Activated CD4-positive, alpha-beta T cell treated with anti-CD3 and anti-CD28 coated beads for 36 hours (primary cell): ENCODE measurements around the gene HIVEP3. TPM values are rescaled to one million over a fixed set of nuclear protein-coding genes. Genes with fewer than 3 reads are reported as not detected.
"Not testable (repeated sequence)": the region's sequence is repeated elsewhere in the genome, so short reads cannot be mapped to it uniquely, and the experiment has no call there.

Experiments
- ATAC-seq: fragments of 200-7000 bp; cut with Tn5 transposase; one replicate; pipeline ENCODE4 v1.10.0; 2021; ENCODE audit warnings: mild to moderate bottlenecking, moderate library complexity
- CTCF ChIA-PET: fragments of 350-600 bp; sonication (Branson Sonifier 250); formaldehyde crosslinking; loops from one replicate; lab custom pipeline; 2021; ENCODE audit warnings: antibody characterized with exemption; lab: Charles Lee
- POLR2A ChIA-PET: fragments of 350-600 bp; sonication (Branson Sonifier 250); formaldehyde crosslinking; loops from one replicate; lab custom pipeline; 2021; ENCODE audit warnings: antibody characterized with exemption, inconsistent platforms; lab: Charles Lee
- DNase-seq: peaks from one replicate; pipeline ENCODE4 v3.0.0-alpha.2; 2020
- H3K27ac Mint-ChIP-seq: one replicate; pipeline ENCODE4 v1.8.0; 2021; ENCODE audit warnings: mixed read lengths
- H3K27me3 Mint-ChIP-seq: one replicate; pipeline ENCODE4 v1.8.0; 2021; ENCODE audit warnings: mixed read lengths
- H3K36me3 Mint-ChIP-seq: one replicate; pipeline ENCODE4 v1.8.0; 2021; ENCODE audit warnings: low read depth, mixed read lengths
- H3K4me1 Mint-ChIP-seq: one replicate; pipeline ENCODE4 v1.8.0; 2021; ENCODE audit warnings: mixed read lengths
- H3K4me3 Mint-ChIP-seq: one replicate; pipeline ENCODE4 v1.8.0; 2021; ENCODE audit warnings: mild to moderate bottlenecking, moderate library complexity, mixed read lengths
- H3K9me3 Mint-ChIP-seq: one replicate; pipeline ENCODE4 v1.8.0; 2021; ENCODE audit warnings: low read depth, mixed read lengths
- intact Hi-C, 2 experiments: fragments of 100-400 bp; cut with DNase I in 1 of 2; cut with micrococcal nuclease in 1 of 2; formaldehyde crosslinking; loops; one replicate each; pipeline versions ENCODE4 v1.14.2 to v1.15.1; 2022 to 2024; cut with DNase I, micrococcal nuclease
- total RNA-seq, 2 experiments: library from RNA; stranded (reverse); gene quantifications; one replicate each; pipeline ENCODE4 v1.2.3, GENCODE V29; 2021

HIVEP3 gene
- total RNA-seq, 2 experiments from 2014 or later = 29.4 to 39.6 TPM

DNA sequence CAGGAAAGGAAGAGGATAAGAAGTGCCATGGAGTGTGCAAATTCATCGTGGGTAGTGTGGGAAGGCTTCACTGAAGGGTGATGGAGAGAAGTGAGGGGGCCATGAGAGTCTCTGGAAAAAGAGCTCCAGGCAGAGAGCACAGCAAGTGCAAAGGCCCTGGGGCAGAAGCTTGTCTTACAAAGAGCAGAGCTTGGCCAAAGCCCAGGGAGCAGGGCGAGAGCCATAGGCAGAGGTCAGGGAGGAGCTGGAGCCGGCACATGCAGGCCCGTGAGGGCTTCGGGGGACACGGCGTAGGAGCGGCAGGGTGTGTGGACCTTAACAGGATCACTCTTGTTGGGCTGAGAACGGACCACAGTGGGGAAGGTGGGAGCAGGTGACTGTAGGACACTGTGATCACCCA, 350.5 kb downstream of the HIVEP3 start:
- DNase-seq (no peak), ATAC-seq (no peak)
- ChIA-PET CTCF (interaction anchor here (0.6 kb wide), 2 partner anchors 91 to 291 kb away, joined by 4 read pairs; no protein-coding TSS in a partner anchor), POLR2A (no interaction called here)
- Mint-ChIP-seq H3K27ac (no peak overlapping the region), H3K9me3 (no peaks in the 10 kb centered on the region), H3K4me1 (peaks cover 12% of the 10 kb centered on the region), H3K27me3 (no peaks in the 10 kb centered on the region), H3K4me3 (no peak overlapping the region), H3K36me3 (peaks cover 79% of the 10 kb centered on the region)
- intact Hi-C loops = no loop called here

DNA sequence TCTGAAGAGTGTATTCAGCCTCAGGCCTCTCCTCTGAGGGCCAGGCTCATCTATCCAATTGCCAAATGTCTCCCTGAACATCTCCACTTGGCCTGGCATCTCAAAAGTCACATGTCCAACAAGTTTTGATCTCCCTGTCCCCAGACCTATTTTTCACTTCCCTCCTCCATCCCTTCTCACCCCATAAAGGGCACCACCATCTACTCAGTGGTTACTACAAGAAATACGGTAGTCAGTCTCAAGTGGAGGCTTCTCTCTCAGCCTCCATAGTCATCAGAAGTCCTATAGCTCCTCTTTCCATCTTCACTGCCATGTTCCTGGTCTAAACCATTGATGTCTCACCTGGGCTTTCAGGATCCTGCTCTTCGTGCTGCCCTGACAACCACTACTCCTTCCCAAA, 351.8 kb downstream of the HIVEP3 start:
- Mint-ChIP-seq H3K4me3 (no peak overlapping the region), H3K36me3 (peaks cover 70% of the 10 kb centered on the region), H3K27ac (no peak overlapping the region), H3K9me3 (no peaks in the 10 kb centered on the region), H3K27me3 (no peaks in the 10 kb centered on the region), H3K4me1 (peaks cover 10% of the 10 kb centered on the region)
- ATAC-seq (no peak), DNase-seq (no peak)
- ChIA-PET CTCF (no interaction called here), POLR2A (interaction anchor here (0.7 kb wide), 1 partner anchor 323 kb away, joined by 4 read pairs; no protein-coding TSS in a partner anchor)
- intact Hi-C loops = no loop called here

DNA sequence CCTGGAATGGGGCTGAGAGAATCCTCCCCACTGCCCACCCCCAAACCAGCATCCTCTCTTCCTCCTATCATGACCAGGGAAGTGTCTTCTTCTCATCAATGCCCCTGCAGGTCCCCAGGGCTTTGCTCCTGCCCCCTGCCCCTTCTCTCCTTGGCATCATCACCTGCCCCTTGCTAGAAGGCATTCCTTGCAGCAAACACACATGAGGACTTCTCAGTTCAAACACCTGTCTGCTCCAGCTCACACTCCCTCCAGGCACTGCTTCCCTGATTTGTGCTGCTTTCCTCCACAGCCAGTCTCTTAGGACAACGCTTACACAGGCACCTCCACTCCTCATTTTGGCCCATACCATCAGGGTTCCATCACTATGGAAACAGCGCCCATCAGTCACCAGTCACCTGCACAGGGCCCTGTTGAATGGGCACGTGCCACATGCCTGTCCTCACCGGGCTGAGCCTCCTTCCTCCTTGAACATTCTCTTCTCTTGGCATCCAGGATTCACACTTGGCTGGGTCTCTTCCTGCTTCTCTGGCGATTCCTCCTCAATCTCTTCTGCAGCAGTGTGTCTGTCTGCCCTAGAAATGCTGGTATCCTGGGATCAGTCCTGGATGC, 352.3 kb downstream of the HIVEP3 start:
- POLR2A ChIA-PET = interaction anchor here (0.7 kb wide), 1 partner anchor 322 kb away, joined by 4 read pairs; no protein-coding TSS in a partner anchor
- Mint-ChIP-seq H3K36me3 (peaks cover 67% of the 10 kb centered on the region), H3K9me3 (no peaks in the 10 kb centered on the region)

DNA sequence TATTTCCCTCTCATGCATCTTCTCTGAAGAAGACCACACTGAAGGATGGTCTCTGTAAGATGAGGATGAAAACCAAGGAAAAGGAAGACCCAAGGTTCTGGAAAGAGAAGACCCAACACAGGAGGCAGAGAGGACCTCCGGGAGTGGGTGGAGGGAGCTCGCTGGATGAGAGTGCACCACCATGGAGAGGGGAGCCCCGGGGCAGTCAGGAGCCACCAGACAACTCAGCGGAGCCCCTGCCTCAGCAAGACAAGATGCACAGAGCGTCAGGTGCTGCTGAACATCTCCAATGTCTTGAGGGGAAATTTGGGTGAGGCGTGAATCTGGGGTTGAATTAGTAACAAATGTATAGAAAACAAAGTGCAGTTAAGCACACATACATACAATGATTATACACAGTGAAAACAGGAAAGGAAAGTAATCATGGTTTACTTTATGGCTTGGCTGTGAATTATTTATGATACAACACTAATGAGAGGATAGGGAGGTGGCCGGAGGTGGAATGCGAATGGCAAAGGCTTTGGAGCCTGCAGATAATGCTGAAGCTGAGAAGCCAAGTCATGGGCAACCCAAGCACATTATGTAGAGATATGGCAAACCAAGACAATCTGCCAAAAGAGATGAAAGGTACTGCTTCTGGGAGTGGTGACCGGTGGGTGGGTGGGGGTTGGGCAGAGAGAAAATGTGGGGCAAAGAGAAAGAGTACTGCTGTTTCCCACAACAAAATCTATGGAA, 353.8 kb downstream of the HIVEP3 start:
- Mint-ChIP-seq H3K36me3 (peaks cover 66% of the 10 kb centered on the region), H3K4me1 (peaks cover 7% of the 10 kb centered on the region), H3K9me3 (no peaks in the 10 kb centered on the region), H3K27me3 (no peaks in the 10 kb centered on the region), H3K4me3 (no peak overlapping the region), H3K27ac (no peak overlapping the region)
- CTCF ChIA-PET = interaction anchor here (3.0 kb wide), 1 partner anchor 9 kb away, joined by 9 read pairs; no protein-coding TSS in a partner anchor
- DNase-seq = no peak
- intact Hi-C loops = no loop called here
- POLR2A ChIA-PET = interaction anchor here (0.7 kb wide), 1 partner anchor 186 kb away, joined by 3 read pairs; no protein-coding TSS in a partner anchor
- ATAC-seq = no peak

More for the DNA sequence above, 352.3 kb downstream of the HIVEP3 start:
- H3K27ac Mint-ChIP-seq = peak overlapping the region; percentile 4
- ATAC-seq (no peak), DNase-seq (no peak)
- H3K4me3 Mint-ChIP-seq = no peak overlapping the region
- H3K27me3 Mint-ChIP-seq = no peaks in the 10 kb centered on the region
- peaks cover 8% of the 10 kb centered on the region for H3K4me1 Mint-ChIP-seq
- intact Hi-C loops = no loop called here
- CTCF ChIA-PET = no interaction called here

DNA sequence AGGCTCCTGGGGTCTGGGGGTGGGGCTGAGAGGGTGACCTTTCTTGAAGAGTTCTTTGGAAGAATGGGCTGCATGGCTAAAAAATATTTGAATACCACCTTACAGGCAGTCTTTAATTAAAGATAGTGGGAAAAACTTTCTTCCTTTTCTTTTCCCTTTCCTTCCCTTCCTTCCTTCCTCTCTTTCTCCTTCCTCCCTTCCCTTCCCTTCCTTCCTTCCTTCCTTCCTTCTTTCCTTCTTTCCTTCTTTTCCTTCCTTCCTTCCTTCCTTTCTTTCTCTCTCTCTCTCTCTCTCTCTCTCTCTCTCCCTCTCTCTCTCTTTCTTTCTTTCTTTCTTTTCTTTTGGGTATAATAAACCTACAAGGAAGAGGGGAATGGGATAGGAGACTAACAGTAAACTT, 356.4 kb downstream of the HIVEP3 start:
- no peak overlapping the region for H3K27ac Mint-ChIP-seq
- H3K27me3 Mint-ChIP-seq = no peaks in the 10 kb centered on the region
- ChIA-PET CTCF (interaction anchor here (0.6 to 3.0 kb wide), 2 partner anchors 11 to 66 kb away, joined by 3 to 9 read pairs; no protein-coding TSS in a partner anchor), POLR2A (no interaction called here)
- no peak for DNase-seq
- ATAC-seq = no peak
- no peaks in the 10 kb centered on the region for H3K9me3 Mint-ChIP-seq
- H3K36me3 Mint-ChIP-seq = peaks cover 66% of the 10 kb centered on the region
- peaks cover 7% of the 10 kb centered on the region for H3K4me1 Mint-ChIP-seq
- intact Hi-C loops = no loop called here
- no peak overlapping the region for H3K4me3 Mint-ChIP-seq

DNA sequence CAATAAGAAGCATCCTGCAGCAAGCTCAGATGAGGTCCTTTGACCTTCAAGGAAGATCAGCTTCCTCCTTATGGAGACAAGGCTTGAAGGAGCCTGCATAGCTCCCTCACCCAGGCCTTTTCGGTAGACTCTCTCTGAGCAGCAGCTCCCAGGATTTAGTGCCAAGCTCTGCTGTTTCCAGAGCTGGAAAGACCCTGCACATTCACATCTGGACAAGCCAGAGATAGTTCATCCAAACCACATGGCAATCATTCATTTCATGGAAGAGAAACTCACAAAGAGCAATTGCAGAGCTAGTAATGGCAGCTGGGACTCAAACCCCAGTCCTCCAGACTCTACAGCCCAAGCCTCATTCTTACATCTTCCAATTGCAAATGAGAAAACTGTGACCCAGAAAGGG, 357.8 kb downstream of the HIVEP3 start:
- Mint-ChIP-seq H3K36me3 (peaks cover 71% of the 10 kb centered on the region), H3K9me3 (peaks cover 4% of the 10 kb centered on the region)
- POLR2A ChIA-PET = no interaction called here

DNA sequence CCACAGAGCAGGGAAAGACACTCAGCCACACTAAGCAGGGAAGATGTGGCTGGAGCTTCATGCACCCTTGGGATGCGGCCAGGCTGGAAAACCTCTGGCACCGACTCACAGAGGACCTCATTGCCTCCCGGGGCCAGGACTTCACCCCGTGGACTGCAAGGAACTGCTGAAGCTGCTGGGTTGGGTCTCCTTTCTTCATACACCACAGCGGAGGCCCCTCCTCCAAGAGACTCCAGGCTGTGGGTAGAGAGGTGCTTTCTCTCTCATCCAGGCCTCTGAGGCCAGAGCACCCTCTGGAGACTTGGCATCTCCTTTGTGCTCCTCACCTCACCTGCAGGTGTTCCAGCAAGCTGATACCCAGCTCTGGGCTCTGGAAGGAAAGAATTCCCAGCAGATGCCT, 358.2 kb downstream of the HIVEP3 start:
- Mint-ChIP-seq H3K36me3 (peaks cover 72% of the 10 kb centered on the region), H3K4me1 (peaks cover 7% of the 10 kb centered on the region), H3K27me3 (no peaks in the 10 kb centered on the region), H3K27ac (no peak overlapping the region), H3K9me3 (peaks cover 7% of the 10 kb centered on the region), H3K4me3 (no peak overlapping the region)
- ATAC-seq (no peak), DNase-seq (no peak)
- ChIA-PET CTCF (interaction anchor here (1.1 kb wide), 2 partner anchors 23 to 41 kb away, joined by 3 to 4 read pairs; no protein-coding TSS in a partner anchor), POLR2A (no interaction called here)
- intact Hi-C loops = no loop called here

More for the DNA sequence above, 357.8 kb downstream of the HIVEP3 start:
- Mint-ChIP-seq H3K27ac (no peak overlapping the region), H3K4me1 (peaks cover 7% of the 10 kb centered on the region), H3K27me3 (no peaks in the 10 kb centered on the region), H3K4me3 (no peak overlapping the region)
- ATAC-seq = no peak
- intact Hi-C loops = no loop called here
- CTCF ChIA-PET = interaction anchor here (1.1 kb wide), 2 partner anchors 22 to 40 kb away, joined by 3 to 4 read pairs; no protein-coding TSS in a partner anchor
- DNase-seq = no peak

DNA sequence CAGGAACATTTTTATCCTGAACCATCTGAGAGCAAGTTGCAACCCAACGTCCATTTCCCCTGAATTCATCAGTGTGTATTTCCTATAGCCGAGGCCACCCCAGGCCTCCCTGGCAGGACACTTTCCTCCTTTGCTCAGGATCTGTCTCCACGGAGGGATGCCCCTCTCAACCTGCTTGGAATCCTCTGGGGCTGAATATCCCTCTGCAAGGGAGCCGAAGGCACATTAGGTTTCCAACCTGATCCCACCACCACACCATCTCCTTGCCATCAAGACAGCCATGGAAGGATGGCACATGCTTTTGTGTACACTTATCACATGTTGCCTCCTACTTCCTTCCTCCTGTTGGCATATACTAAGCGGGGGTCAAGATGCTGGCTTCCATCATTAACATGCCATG, 359.4 kb downstream of the HIVEP3 start:
- CTCF ChIA-PET = no interaction called here
- DNase-seq (no peak), ATAC-seq (no peak)
- POLR2A ChIA-PET = no interaction called here
- intact Hi-C loops = no loop called here
- peaks cover 3% of the 10 kb centered on the region for H3K4me1 Mint-ChIP-seq
- H3K4me3 Mint-ChIP-seq = no peak overlapping the region
- H3K27ac Mint-ChIP-seq = no peak overlapping the region
- peaks cover 71% of the 10 kb centered on the region for H3K36me3 Mint-ChIP-seq
- H3K9me3 Mint-ChIP-seq = peaks cover 7% of the 10 kb centered on the region
- H3K27me3 Mint-ChIP-seq = no peaks in the 10 kb centered on the region

DNA sequence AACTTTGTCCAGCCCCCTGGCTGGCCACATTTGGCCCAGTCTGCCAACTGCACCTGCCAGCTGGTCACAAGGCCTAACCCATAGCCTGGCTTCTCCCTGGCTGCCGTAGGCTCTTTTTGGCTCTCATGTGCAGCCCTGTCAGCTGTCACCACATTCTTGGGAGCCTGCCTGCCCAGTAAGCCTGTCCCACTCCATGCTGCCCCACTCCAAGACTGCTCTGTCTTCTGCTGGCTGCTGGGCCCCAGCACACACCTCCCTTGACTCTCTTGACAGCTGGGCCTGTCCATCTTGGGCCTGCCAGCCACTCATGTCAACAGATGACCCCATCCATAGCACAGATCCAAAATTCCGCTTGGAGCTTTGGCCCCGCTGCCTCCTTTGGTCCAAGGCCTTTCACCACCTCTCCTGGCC, 360.0 kb downstream of the HIVEP3 start:
- Mint-ChIP-seq H3K4me1 (peaks cover 3% of the 10 kb centered on the region), H3K27me3 (no peaks in the 10 kb centered on the region), H3K9me3 (peaks cover 12% of the 10 kb centered on the region), H3K4me3 (no peak overlapping the region), H3K27ac (no peak overlapping the region), H3K36me3 (peaks cover 72% of the 10 kb centered on the region)
- intact Hi-C loops = no loop called here
- POLR2A ChIA-PET = no interaction called here
- ATAC-seq (no peak), DNase-seq (no peak)
- CTCF ChIA-PET = no interaction called here

DNA sequence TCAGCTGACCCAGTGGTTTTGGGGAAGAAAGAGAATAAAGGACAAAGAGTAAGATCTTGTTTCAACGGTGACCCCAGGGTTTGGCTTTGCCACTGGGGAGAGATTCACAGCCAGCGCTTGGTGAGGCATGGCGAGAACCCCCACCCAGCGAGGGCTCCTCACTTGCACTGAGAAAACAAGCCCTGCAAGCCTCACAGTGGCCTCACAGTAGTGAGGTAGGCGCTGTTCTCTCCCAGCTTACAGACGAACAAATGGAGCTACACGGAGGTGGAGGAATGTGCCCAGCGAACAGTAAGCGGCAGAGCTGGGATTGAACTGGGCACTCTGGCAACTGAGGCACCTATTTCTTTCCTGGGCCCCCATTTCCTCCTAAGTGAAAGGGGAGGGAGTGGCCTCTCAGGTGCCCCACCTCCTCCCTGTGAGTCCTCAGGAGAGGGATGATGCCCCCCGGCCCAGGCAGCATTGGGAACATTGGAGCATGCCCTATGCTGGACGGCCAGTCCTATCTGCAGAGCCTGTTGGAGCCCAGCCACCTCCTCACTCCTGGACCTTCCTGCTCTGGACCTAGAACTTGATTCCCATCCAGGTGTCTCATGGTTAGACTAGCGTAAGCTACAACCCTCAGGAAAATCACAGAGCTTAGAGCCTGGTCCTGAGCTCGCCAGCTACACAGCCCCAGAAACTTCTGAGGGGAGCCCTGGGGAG, 360.8 kb downstream of the HIVEP3 start:
- CTCF ChIA-PET = interaction anchor here (0.5 kb wide), 1 partner anchor 221 kb away, joined by 4 read pairs; no protein-coding TSS in a partner anchor
- Mint-ChIP-seq H3K9me3 (peaks cover 13% of the 10 kb centered on the region), H3K4me3 (no peak overlapping the region), H3K27me3 (no peaks in the 10 kb centered on the region), H3K27ac (no peak overlapping the region), H3K36me3 (peaks cover 70% of the 10 kb centered on the region), H3K4me1 (no peaks in the 10 kb centered on the region)
- no peak for DNase-seq
- ATAC-seq = no peak
- intact Hi-C loops = no loop called here
- POLR2A ChIA-PET = no interaction called here

DNA sequence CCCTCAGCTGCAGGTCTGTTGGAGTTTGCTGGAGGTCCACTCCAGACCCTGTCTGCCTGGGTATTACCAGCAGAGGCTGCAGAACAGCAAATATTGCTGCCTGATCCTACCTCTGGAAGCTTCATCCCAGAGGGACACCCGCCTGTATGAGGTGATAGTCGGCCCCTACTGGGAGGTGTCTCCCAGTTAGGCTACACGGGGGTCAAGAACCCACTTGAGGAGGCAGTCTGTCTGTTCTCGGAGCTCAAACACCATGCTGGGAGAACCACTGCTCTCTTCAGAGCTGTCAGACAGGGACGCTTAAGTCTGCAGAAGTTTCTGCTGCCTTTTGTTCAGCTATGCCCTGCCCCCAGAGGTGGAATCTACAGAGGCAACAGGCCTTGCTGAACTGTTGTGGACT, 364.0 kb downstream of the HIVEP3 start:
- H3K4me3 Mint-ChIP-seq, CTCF ChIA-PET, intact Hi-C loops, ATAC-seq, H3K27ac Mint-ChIP-seq, H3K4me1 Mint-ChIP-seq, DNase-seq, POLR2A ChIA-PET, H3K27me3 Mint-ChIP-seq: not testable (repeated sequence)
- Mint-ChIP-seq H3K36me3 (peaks cover 72% of the 10 kb centered on the region), H3K9me3 (peaks cover 28% of the 10 kb centered on the region)
